Neural cell (in vitro differentiated cells): ENCODE measurements around the gene STX4. TPM values are rescaled to one million over a fixed set of nuclear protein-coding genes. Genes with fewer than 3 reads are reported as not detected.

Experiments
- H2AFZ ChIP-seq: fragments of 200-600, 300-800 bp; sonication (generic), shearing (Covaris generic); 2 replicates; pipeline ENCODE4 v1.6.0; 2014; ENCODE audit warnings: low read depth, mild to moderate bottlenecking, antibody characterized with exemption, low read length, moderate library complexity
- H3F3A ChIP-seq: fragments of 200-600 bp; shearing (Covaris generic); 2 replicates; pipeline ENCODE4 v1.6.1; 2016; ENCODE audit warnings: mild to moderate bottlenecking, moderate library complexity, mixed read lengths, antibody characterized with exemption, low read length; ENCODE audit not compliant: insufficient read depth, poor library complexity, severe bottlenecking
- H3K27ac ChIP-seq: fragments of 200-600, 300-800 bp; sonication (generic), shearing (Covaris generic); 2 replicates; pipeline ENCODE4 v1.5.1; 2014; ENCODE audit warnings: mild to moderate bottlenecking, low read length, moderate library complexity
- H3K27me3 ChIP-seq: fragments of 300-800, 200-600 bp; sonication (generic), shearing (Covaris generic); 2 replicates; pipeline ENCODE4 v1.6.0; 2014; ENCODE audit warnings: mild to moderate bottlenecking, low read depth, low read length, moderate library complexity; ENCODE audit not compliant: insufficient read depth
- H3K36me3 ChIP-seq: fragments of 300-800, 200-600 bp; sonication (generic), shearing (Covaris generic); 2 replicates; pipeline ENCODE4 v1.5.1; 2014; ENCODE audit warnings: mild to moderate bottlenecking, antibody characterized with exemption, low read length, moderate library complexity; ENCODE audit not compliant: insufficient read depth
- H3K4me2 ChIP-seq: fragments of 300-800, 200-600 bp; sonication (generic), shearing (Covaris generic); 2 replicates; pipeline ENCODE4 v1.6.0; 2014; ENCODE audit warnings: mild to moderate bottlenecking, low read length
- H3K4me3 ChIP-seq: fragments of 300-800, 200-600 bp; sonication (generic), shearing (Covaris generic); 2 replicates; pipeline ENCODE4 v1.5.1; 2014; ENCODE audit warnings: mild to moderate bottlenecking, low read length, moderate library complexity
- H3K79me2 ChIP-seq: fragments of 200-600 bp; shearing (Covaris generic); replicated peaks from 2 replicates; pipeline ENCODE4 v1.6.0; 2014; ENCODE audit warnings: mild to moderate bottlenecking, low read length, moderate library complexity; ENCODE audit not compliant: insufficient read depth
- H3K9ac ChIP-seq: fragments of 300-800, 200-600 bp; sonication (generic), shearing (Covaris generic); 2 replicates; pipeline ENCODE4 v1.6.1; 2016; ENCODE audit warnings: mild to moderate bottlenecking, low read length, mixed read lengths
- H3K9me2 ChIP-seq: fragments of 200-600 bp; shearing (Covaris generic); 2 replicates; pipeline ENCODE4 v1.6.1; 2016; ENCODE audit warnings: mild to moderate bottlenecking, low read length, mixed read lengths; ENCODE audit not compliant: insufficient read depth
- H3K9me3 ChIP-seq: fragments of 200-600, 300-800 bp; sonication (generic), shearing (Covaris generic); 2 replicates; pipeline ENCODE4 v1.6.1; 2016; ENCODE audit warnings: mild to moderate bottlenecking, mixed run types, low read length, moderate library complexity, mixed read lengths
- H4K20me1 ChIP-seq: fragments of 200-600 bp; shearing (Covaris generic); 2 replicates; pipeline ENCODE4 v1.6.1; 2016; ENCODE audit warnings: mild to moderate bottlenecking, mixed run types; ENCODE audit not compliant: insufficient read depth
- CTCF ChIP-seq: fragments of 450-650 bp; IDR thresholded peaks from 2 replicates; pipeline ENCODE4 v1.5.1; 2014; ENCODE audit warnings: antibody characterized with exemption, mild to moderate bottlenecking, moderate library complexity; ENCODE audit not compliant: poor library complexity, severe bottlenecking
- EP300 ChIP-seq: fragments of 450-650 bp; conservative IDR thresholded peaks from 2 replicates; pipeline ENCODE4 v1.6.1; 2014; ENCODE audit warnings: antibody characterized with exemption, mild to moderate bottlenecking, moderate library complexity; ENCODE audit not compliant: poor library complexity, severe bottlenecking
- EZH2 ChIP-seq: fragments of 200-600, 300-800 bp; shearing (Covaris generic), sonication (generic); IDR thresholded peaks from 2 replicates; pipeline ENCODE4 v1.6.1; 2014; ENCODE audit warnings: antibody characterized with exemption, low read length, borderline replicate concordance, mild to moderate bottlenecking; ENCODE audit not compliant: insufficient read depth, poor library complexity, severe bottlenecking
- MXI1 ChIP-seq: fragments of 450-650 bp; conservative IDR thresholded peaks from 2 replicates; pipeline ENCODE4 v1.6.1; 2014; ENCODE audit warnings: antibody characterized with exemption, mild to moderate bottlenecking; ENCODE audit not compliant: poor library complexity, severe bottlenecking
- POLR2AphosphoS5 ChIP-seq: IDR thresholded peaks from 2 replicates; pipeline ENCODE4 v1.6.1; 2012
- RAD21 ChIP-seq: fragments of 450-650 bp; conservative IDR thresholded peaks from 2 replicates; pipeline ENCODE4 v1.6.1; 2014; ENCODE audit warnings: antibody characterized with exemption, mild to moderate bottlenecking, moderate library complexity
- REST ChIP-seq: IDR thresholded peaks from 2 replicates; pipeline ENCODE4 v1.6.1; 2012; ENCODE audit warnings: borderline replicate concordance
- SMC3 ChIP-seq: fragments of 450-650 bp; conservative IDR thresholded peaks from 2 replicates; pipeline ENCODE4 v1.6.1; 2014; ENCODE audit warnings: antibody characterized with exemption, mild to moderate bottlenecking, moderate library complexity; ENCODE audit not compliant: poor library complexity
- TAF1 ChIP-seq: IDR thresholded peaks from 2 replicates; pipeline ENCODE4 v1.6.1; 2012; ENCODE audit warnings: low read depth
- polyA plus RNA-seq: library from polyadenylated mRNA; depleted of rRNA; stranded (reverse); fragments of >200 nt; gene quantifications from 2 replicates; pipeline ENCODE4 v1.2.3, GENCODE V29; 2014

STX4 gene
- polyA plus RNA-seq, 1 donor from 2014 or later = 32.2 TPM

GRCh38 chr16:31067342-31067741 lies 34.0 kb downstream of the STX4 start:
- Histone ChIP-seq H3K36me3 (peaks cover 7% of the 10 kb centered on the region), H3F3A (no peaks in the 10 kb centered on the region), H3K4me2 (no peak overlapping the region), H3K79me2 (peaks cover 30% of the 10 kb centered on the region), H3K27ac (no peak overlapping the region), H3K9ac (no peak overlapping the region), H3K4me3 (no peak overlapping the region), H3K9me3 (no peaks in the 10 kb centered on the region), H3K27me3 (no peaks in the 10 kb centered on the region), H2AFZ (no peak overlapping the region), H4K20me1 (no peaks in the 10 kb centered on the region), H3K9me2 (no peaks in the 10 kb centered on the region)
- TF ChIP-seq EP300 (no peak), TAF1 (no peak), MXI1 (no peak), REST (no peak), SMC3 (no peak), EZH2 (no peak), CTCF (no peak), POLR2AphosphoS5 (no peak), RAD21 (no peak)

- Histone ChIP-seq H4K20me1 (no peaks in the 10 kb centered on the region), H3K36me3 (no peaks in the 10 kb centered on the region), H3K27ac (peak overlapping the region; percentile 95), H3K27me3 (no peaks in the 10 kb centered on the region), H3K9me2 (no peaks in the 10 kb centered on the region), H3K79me2 (peaks cover 50% of the 10 kb centered on the region), H3F3A (no peaks in the 10 kb centered on the region), H3K9ac (peak overlapping the region; percentile 96), H3K4me2 (peak overlapping the region; percentile 80), H3K9me3 (no peaks in the 10 kb centered on the region), H2AFZ (no peak overlapping the region), H3K4me3 (peak overlapping the region; percentile 77)
- no peak for TF ChIP-seq SMC3
- no peak for TF ChIP-seq EZH2
- no peak for TF ChIP-seq CTCF
- no peak for TF ChIP-seq EP300
- TF ChIP-seq POLR2AphosphoS5 = no peak
- TF ChIP-seq RAD21 = no peak
- TF ChIP-seq MXI1 = no peak
- TF ChIP-seq TAF1 = no peak
- no peak for TF ChIP-seq REST
Observed at GRCh38 chr16:31071861-31072260, 38.5 kb downstream of the STX4 start.
